ENCODE data around the gene ATP9A.
"Not testable (repeated sequence)": the region's sequence is repeated elsewhere in the genome, so short reads cannot be mapped to it uniquely, and the experiment has no call there.

Gene ATP9A

DNA sequence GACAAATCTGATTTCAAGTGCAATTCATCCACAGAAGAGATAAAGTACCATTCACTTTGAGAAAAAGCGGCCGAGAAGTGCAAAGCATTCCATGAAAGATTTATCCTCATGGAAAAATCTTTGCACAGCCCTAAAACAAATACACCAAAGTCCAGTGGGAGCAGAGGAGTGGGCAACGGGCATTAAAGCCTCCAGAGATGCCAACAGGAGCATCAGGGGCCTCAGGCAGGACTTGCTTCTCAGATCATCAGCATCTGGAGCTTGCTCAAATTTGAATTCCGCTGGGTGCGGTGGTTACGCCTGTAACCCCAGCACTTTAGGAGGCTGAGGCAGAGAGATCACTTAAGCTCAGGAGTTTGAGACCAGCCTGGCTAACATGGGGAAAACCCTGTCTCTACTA lies 115.0 kb downstream of the ATP9A start:
- DNase-seq (ENCODE audit: low read depth): no peak

DNA sequence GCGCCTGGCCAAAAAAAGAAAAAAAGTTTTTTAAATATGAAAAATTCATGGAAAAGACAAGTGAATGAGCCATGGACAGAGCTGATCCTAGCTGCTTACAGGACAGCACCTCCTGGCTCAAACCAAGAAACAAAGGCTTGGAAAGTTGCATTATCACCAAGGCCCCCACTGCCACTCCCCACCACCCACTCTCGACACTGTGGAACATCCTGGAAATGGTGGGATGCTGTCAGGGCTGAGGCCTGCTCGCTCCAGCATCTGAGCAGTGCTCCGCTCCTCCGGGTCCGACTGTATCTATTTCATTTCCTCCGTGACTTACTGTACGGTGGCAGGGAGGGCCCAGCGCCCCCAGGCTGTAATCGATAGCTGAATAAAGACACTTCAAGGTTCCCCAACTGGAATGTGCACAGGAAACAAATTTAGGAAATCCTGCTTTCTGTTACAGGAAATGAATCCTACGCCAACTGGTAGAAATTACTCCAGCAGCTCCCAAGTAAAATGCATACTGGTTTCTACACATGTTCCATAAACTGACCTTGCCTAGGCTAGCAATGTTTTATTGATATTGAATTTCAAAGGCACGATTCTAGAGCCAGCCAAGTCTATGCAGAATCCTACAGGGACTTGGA lies 116.2 kb downstream of the ATP9A start:
- DNase-seq (ENCODE audit: low read depth): no peak

DNA sequence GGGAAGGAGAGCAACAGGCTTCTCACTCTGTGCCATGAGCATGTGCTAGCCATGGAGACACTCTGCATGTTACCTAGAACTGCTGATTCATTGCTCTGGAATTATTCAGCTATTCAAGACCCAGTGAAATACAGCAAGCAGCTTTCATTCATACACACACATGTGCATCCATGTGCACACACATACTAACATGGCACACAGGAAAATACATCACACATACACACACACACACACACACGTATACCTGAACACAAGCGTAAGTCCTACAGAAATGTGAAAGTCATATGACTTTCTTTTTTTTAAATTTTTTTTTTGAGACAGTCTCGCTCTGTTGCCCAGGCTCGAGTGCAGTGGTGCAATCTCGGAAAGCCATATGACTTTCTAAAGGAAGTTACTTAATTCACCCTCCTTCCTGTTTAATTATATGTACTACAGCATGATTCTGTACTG lies 117.5 kb downstream of the ATP9A start:
- DNase-seq (ENCODE audit: low read depth): no peak

DNA sequence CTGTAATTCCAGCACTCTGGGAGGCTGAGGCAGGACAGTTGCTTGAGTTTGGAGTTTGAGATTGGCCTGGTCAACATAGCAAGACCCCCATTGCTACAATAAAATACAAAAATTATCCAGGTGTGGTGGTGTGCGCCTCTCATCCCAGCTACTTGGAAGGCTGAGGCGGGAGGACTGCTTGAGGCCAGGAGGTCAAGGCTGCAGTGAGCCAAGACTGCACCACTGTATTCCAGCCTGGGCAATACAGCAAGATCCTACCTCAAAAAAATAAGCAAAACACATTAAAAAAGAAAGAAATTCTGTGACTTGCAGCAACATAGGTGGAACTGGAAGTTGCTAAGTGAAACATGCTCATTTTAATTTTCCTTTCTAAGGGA lies 119.6 kb downstream of the ATP9A start:
- no peak for DNase-seq (ENCODE audit: low read depth)

DNA sequence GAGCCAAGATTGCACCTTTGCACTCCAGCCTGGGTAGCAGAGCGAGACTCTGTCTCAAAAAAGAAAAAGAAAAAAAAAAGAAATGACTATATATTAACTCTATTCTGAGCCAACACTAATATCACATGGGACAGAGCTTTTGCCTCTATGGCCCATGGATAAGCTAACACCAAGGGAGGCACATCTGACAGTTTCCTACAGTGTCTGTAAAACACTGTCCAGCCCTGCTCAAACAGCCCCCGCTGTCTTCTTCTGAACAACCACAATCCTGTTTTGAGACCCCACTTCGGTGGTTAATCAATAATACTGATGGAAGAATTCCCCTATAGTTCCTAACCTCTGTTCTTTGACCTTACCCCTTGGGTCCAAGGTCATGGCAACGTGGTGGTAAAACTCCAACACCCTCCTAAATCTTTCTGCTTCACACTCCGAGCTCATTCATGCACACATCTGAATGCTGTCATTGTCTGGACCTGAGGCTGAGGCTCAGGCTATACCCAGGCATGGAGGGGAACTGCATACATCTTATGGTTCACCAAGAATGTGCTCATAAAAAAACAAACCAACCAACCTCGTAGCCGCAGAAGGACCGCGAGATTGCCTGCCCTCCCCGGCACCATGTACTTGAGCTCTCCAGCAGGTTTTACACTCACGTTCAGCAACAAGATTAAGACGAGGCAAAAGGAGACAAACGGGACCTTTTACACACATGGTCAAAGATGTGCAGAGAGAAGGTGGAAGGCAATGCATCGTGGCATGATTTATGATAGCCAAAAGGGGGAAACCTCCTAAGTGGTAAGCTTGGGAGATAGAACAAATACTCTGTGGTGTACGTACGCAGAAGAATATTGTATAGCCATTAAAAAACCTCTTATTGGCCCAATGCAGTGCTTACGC lies 120.3 kb downstream of the ATP9A start:
- no peak for DNase-seq (ENCODE audit: low read depth)

DNA sequence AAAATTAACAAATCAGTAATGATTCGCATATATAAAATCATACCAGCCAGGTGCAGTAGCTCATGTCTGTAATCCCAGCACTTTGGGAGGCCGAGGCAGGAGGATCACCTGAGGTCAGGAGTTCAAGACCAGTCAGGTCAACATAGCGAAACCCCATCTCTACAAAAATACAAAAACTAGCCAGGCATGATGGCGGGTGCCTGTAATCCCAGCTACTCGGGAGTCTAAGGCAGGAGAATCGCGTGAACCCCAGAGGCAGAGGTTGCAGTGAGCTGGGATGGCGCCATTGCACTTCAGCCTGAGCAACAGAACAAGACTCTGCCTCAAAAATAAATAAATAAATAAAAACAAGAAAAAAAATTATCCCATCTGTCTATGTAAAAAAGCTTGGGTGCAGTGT lies 124.4 kb downstream of the ATP9A start:
- not testable (repeated sequence) for DNase-seq (ENCODE audit: low read depth)

DNA sequence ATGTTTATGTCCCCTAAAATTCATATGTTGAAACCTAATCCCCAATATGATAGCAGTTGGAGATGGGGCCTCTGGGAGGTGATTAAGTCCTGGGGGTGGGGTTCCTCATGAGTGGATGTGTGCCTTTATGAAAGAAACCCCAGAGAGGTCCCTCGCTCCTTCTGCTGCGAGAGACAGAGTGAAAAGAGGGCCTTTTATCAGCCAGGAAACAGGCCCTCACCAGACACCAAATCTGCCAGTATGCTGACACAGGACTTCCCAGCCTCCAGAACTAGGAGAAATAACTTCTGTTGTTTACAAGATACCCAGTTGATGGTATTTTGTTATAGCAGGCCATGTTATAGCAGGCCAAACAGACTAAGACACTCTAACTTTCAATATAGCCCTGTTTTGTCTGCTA lies 124.8 kb downstream of the ATP9A start:
- DNase-seq (ENCODE audit: low read depth): no peak

DNA sequence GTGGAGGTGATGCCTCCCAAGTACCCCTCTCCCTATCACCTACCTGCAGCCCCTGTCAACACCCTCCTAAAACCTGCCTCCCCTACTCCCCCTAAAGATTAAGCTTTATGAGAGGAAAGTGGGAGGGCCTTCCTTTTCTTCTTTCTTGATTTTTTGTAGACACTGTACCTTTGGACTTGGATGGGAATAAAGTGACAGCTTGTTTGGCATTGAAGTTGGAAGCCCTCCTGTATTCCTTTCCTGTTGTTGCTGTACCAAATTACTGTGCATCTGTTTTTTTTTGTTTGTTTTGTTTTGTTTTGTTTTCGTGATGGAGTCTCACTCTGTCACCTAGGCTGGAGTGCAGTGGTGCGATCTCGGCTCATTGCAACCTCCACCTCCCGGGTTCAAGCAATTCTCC lies 126.3 kb downstream of the ATP9A start:
- no peak for DNase-seq (ENCODE audit: low read depth)

DNA sequence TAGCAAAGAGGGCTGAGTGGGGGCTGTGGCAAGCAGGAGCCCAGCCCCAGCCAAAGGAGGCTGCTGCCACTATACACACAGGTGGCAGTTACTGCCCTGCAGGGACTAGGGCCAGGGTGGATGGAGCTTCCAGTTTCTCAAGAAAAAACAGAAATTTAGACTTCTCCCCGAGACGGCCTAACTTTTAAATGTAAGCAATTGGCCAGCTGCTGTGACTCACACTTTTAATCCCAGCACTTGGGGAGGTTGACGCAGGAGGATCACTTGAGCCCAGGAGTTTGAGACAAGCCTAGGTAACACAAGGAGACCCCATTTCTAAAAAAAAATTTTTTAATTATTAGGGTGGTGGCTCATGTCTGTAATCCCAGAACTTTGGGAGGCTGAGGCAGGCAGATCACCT lies 127.4 kb downstream of the ATP9A start:
- no peak for DNase-seq (ENCODE audit: low read depth)

DNA sequence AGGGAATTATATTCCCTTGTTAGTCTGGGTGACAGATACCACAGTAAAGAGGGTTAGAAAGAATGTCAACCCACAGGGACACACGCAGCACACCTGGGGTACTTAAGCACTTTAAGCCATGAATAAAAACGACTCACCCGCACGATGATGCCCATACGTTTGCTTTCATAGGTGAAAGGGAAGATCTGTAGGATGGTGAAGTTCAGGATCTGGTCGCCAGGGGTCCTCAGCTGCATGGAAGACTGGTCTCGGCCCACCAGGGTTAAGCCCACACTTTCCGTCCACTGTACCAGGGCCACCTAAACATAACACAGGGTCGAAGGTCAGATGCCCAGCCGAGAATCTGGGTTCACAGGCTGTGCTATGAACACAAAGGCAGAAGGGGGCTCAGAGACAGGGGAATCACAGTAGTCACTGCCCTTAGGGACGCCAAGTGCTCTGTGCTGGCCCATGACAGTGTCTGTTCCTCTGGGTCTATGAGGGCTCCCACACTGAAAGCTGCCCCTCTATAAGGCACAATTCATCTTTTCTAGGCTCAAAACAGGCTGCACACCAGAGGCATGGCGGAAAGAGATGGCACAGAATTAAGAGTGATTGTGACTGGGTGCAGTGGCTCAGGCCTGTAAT lies 128.9 kb downstream of the ATP9A start:
- DNase-seq (ENCODE audit: low read depth): peak; percentile 17

DNA sequence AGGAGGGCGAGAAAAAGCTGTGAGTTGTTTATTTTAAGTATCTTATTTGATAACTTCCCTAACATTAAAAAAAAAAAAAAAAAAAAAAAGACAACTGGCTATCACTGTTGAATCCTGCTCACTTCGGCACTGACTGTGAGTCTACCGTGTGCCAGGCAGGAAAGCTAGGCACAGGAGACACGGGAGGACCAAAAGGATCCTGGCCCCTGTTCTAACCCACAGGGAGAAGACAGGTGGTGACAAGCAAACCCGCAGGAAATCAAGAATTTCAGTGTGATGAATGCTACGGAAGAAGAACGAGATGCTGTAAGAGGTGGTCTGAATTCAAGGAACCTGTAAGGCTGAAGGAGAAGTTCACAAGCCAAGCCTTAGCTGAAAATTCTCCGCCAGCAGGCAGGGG lies 130.9 kb downstream of the ATP9A start:
- DNase-seq (ENCODE audit: low read depth): no peak

DNA sequence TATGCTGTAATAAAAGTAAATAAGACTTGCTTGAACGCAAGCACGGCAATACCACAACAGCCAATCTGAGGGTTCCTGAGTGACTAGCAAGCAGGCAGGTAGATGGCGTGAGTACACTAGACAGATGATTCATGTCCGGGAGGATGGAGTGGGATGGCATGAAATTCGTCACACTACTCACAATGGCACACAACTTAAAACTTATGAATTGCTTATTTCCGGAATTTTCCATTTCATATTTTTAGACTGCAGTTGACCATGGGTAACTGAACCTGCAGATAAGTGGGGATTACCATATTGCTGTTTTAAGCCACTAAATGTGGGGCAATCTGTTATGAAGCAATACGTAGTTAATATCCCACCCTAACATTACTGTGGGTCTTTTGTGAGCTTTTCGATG lies 132.1 kb downstream of the ATP9A start:
- no peak for DNase-seq (ENCODE audit: low read depth)

DNA sequence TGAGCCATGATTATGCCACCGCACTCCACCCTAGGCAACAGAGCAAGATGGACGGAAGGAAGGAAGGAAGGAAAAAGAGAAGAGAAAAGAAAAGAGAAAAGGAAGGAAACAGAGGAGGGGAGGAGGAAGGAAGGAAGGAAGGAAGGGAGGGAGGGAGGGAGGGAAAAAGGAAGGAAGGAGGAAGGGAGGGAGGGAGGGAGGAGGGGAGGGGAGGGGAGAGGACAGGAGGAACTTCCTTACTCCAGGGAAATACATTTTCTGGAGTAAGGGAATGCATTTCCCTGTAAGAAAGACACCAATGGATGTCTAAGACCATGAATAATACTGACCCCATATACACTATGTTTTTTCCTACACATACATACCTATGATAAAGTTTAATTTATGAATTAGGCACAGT lies 132.5 kb downstream of the ATP9A start:
- DNase-seq (ENCODE audit: low read depth): no peak

DNA sequence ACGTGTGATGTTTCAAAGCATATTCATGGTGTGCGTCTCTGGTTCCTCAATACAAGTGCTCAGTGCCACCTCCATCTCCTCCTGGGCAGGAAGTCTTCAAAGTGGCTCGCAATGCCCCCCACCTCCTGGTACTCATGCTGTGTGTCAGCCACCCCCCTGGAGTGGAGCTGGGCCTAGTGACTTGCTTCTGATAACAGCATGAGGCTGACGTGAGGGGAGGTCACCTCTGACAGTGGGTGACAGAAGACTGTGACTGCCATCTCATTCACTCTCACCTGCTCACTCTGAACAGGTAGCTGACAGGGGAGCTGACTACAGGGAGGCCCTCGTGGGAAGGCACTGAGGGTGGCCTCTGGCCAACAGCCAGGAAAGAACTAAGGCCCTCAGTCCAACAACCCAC lies 133.3 kb downstream of the ATP9A start:
- no peak for DNase-seq (ENCODE audit: low read depth)

DNA sequence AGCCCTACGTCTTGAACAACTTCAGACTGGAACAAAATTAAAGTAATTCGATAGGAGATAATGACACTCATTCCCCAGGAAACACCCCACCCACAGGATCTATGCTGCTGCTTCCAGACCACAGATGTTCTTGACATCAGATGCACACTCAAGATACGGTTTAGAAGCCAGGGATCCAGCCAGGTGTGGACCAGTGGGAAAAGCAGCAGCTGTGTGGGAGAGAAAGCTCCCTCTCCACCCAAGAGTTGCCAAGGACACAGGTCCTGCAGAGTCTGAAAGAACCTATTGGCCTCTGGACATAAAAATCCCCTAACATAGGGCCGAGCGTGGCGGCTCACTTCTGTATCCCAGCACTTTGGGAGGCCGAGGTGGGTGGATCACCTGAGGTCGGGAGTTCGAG lies 133.9 kb downstream of the ATP9A start:
- DNase-seq (ENCODE audit: low read depth): no peak

DNA sequence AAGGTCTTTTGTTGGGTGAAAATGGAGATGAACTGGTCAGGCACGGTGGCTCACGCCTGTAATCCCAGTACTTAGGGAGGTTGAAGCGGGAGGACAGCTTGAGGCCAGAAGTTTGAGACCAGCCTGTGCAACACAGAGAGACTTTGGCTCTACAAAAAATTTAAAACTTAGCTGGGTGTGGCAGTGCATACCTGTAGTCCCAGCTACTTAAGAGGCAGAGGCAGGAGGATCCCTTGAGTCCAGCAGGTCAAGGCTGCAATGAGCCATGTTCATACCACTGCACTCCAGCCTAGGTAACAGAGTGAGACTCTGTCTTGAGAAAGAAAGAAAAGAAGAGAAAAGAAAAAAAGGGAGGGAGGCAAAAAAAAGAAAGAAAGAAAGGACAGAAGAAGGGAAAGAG lies 134.8 kb downstream of the ATP9A start:
- DNase-seq (ENCODE audit: low read depth): no peak

DNA sequence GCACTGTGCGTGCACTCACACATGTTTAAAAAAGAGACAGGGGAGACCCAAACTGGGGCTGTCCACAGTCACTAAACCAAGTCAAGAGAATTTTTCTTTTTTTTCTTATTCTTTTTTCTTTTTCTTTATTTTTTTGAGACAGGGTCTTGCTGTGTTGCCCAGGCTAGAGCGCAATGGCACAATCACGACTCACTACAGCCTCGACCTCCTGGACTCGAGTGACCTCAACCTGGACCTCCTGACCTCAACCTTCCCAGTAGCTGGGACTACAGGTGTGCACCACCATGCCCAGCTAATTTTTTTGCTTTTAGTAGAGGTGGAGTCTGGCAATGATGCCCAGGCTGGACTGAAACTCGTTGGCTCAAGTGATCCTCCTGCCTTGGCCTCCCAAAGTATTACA lies 136.2 kb downstream of the ATP9A start:
- no peak for DNase-seq (ENCODE audit: low read depth)

DNA sequence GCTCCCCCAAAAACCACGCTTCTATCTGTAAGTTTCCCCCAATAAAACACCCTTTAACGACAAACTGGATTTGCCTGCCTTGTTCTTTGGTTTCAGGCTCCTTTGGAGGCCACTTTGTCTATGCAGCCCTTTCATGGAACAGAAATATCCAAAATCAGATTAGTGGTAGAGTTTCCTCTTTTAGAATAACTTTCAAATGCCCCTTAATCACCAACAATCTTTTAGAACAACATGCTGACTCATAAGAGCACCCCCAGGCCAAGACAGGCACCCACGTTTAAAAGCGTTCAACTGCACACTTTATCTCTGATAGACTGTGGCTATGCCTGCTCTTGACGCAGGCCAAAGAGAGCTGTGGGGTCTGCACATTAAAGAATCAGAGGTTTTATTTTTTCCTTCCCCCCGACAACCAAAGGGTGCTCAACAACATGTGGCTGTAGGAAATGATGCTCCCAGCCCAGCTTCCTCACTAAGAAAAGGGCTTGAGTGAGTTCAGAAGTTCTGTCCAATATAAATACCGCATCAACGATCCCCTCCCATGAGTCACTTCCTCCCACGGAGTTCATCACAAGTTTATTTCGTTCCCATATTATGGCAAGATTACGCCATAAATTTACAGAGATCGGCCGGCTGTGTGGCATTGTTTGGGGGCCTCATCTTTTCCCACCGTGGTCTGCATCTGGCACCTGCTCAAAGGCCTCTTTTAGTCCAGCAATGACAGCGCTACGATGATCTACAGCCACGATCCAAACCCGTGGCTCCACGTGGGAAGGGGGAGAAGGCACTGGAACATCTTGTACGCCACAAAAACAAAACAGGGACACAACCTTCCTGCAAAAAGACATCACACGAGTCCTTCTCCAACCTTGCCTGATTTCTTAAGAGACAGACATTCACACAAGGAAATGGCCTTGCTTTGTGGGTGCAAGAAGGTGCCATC lies 136.9 kb downstream of the ATP9A start:
- no peak for DNase-seq (ENCODE audit: low read depth)

DNA sequence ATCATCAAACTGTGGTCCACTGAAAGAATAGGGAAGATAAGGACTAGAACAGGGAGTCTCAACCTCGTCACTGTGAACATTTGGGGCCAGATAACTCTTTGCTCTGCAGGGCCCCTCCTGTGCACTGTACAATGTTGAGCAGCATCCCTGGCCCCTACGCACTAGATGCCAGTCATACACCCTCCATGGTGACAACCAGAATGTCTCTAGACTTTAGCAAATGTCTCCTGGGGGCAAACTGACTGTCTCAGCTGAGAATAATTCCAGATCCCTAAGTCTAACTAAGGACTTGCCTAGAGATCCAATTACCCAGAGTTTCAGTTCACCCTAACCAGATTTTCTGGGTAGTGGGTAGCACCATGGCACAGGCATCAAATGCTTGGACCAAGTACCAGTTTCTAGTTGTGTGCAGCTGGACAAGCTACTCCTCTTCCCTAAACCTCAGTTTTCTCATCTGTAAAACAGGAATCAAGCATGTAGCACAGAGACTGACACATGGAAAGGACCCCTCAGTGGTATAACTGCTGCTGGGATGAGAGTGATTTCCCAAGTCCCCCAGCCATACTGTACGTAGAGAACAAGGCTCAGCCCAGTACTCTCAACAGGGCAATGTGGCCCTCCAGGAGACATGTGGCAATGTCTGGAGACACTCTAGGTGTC lies 138.7 kb downstream of the ATP9A start:
- DNase-seq (ENCODE audit: low read depth): no peak

DNA sequence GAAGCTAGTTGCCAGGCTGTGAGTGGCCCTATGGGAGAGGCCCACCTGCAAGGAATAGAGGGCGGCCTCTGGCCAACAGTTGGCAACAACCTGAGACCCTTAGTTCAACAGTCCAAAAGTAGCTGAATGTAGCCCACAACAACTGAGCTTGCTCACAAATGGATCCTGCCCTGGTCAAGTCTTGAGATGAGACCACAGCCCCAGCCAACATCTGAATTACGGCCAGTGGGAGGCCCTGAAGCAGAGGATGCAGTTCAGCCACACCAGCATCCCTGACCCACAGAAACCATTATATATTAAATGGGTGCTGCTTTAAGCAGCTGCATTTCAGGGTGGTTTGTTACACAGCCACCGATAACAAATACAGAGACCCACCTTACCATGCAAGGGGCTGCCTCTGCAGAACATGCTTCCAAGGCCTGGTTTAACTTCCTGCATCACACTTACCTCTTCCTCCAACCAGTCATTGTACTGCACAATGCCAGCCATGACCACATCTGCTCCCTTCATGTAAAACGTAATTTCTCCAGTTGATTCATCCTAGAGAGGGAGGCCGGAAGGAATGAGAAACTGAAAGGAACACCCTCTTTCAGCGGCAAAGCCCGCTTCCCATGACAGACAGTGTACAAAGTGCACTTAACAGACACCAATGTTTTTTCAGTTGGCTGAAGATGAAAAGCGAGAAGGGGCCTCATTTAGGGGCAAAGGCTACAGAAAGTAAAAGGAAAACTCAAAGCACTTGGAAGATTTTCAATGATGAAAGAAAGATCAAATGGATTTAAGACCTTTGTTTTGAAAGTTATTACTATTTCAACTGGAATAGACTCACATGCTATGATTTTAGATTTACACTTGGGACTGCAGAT lies 139.4 kb downstream of the ATP9A start:
- no peak for DNase-seq (ENCODE audit: low read depth)

DNA sequence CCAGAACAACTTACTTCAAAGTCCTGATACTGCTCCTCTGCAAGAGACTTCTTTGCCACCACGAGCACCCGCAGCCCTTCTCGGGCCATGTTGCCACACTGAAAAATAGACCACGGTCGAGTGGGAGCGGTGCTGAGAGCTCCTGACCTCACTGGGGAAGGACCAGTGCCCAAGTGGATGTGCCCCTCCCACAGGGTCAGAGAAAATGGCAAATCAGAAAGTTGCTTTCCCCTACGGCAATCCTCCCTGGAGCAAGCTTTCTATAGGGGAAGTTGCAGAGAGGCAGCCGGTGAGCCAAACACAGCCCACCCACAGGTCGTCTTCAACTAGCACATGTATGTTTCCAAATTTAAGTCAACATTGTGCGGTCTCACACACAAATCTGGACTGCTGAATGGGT lies 140.6 kb downstream of the ATP9A start:
- DNase-seq (ENCODE audit: low read depth): no peak
